ENCODE results near the gene NR4A1.

The NR4A1 gene

GRCh38 chr12:52042706-52043385, 8.4 kb upstream of the NR4A1 start:
- no peak for DNase-seq

GRCh38 chr12:52043386-52044212, 7.6 kb upstream of the NR4A1 start:
- DNase-seq, result no peak

GRCh38 chr12:52044292-52044983, 6.8 kb upstream of the NR4A1 start:
- no peak for DNase-seq

- DNase-seq, result no peak
These were observed 5.4 kb upstream of the NR4A1 start for GRCh38 chr12:52045794-52046199.

- DNase-seq, result no peak
These were observed 4.4 kb upstream of the NR4A1 start for GRCh38 chr12:52046859-52047258.

GRCh38 chr12:52049286-52049685, 2.0 kb upstream of the NR4A1 start:
- no peak for DNase-seq

- no peak for DNase-seq
These were observed 1.6 kb upstream of the NR4A1 start for GRCh38 chr12:52049688-52050087.

- no peak for DNase-seq
These were observed 1.0 kb upstream of the NR4A1 start for GRCh38 chr12:52050116-52050757.

- no peak for DNase-seq
These were observed 1.4 kb downstream of the NR4A1 start for GRCh38 chr12:52052468-52053186.

- no peak for DNase-seq
These were observed 2.4 kb downstream of the NR4A1 start for GRCh38 chr12:52053536-52054209.

- DNase-seq, result no peak
These were observed 3.1 kb downstream of the NR4A1 start for GRCh38 chr12:52054231-52054832.

GRCh38 chr12:52054833-52055730, 3.8 kb downstream of the NR4A1 start:
- no peak for DNase-seq

GRCh38 chr12:52055731-52056711, 4.8 kb downstream of the NR4A1 start:
- DNase-seq, result no peak

GRCh38 chr12:52056801-52057637, 5.8 kb downstream of the NR4A1 start:
- DNase-seq, result no peak

GRCh38 chr12:52057638-52058576, 6.7 kb downstream of the NR4A1 start:
- no peak for DNase-seq

- no peak for DNase-seq
These were observed 7.6 kb downstream of the NR4A1 start for GRCh38 chr12:52058631-52059361.
